HFF-Myc (cell line): ENCODE results near the gene COP1.

Source experiments
- DNase-seq: peaks from one replicate; pipeline ENCODE4 v3.0.0-alpha.2; 2011; ENCODE audit warnings: low read depth; ENCODE audit errors: extremely low read depth
- H3K4me3 ChIP-seq: replicated peaks from 2 replicates; pipeline ENCODE4 v1.5.1; 2011; ENCODE audit warnings: low read depth, mild to moderate bottlenecking, control low read depth, low read length
- CTCF ChIP-seq: IDR thresholded peaks from 2 replicates; pipeline ENCODE4 v1.5.1; 2012; ENCODE audit warnings: mild to moderate bottlenecking, low read depth, low read length, control low read depth; ENCODE audit errors: missing control alignments

The COP1 gene

DNA sequence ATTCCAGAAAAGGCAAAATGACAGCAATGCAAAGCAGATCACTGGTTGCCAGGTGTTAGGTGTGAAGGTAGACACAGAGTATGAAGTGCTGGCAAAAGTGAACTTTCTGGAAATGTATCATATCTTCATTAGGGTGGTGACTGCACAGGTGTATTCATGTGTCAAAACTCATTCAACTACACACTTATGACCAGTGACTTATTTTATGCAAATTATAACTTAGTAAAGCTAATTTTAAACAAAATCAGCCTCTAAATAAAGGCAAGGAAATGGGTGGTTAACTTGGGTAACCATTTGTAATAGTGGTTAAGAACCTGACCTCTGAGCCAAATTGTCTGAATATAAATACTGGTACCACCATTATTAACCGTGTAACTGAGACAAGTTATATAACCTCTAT lies 7.4 kb downstream of the COP1 start:
- TF ChIP-seq CTCF: no peak
- H3K4me3 ChIP-seq: no peak overlapping the region
- no peak for DNase-seq

DNA sequence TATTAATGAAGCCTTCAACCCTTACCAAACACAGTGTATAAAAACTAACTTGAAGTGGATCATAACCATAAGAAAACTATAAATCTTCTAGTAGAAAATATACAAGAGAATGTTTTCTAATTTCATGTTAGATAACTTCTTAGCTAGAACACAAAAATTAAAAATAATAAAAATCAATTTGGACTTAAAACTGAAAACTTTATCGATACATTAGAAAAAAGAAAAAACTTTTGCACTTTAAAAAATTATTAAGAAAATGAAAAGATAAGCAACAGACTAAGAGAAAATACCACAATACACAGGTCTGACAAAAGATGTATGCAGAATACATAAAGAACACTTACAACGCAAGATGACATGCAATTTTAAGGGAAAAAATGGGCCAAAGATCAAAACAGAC lies 8.7 kb downstream of the COP1 start:
- no peak overlapping the region for H3K4me3 ChIP-seq
- DNase-seq: no peak
- TF ChIP-seq CTCF: no peak

DNA sequence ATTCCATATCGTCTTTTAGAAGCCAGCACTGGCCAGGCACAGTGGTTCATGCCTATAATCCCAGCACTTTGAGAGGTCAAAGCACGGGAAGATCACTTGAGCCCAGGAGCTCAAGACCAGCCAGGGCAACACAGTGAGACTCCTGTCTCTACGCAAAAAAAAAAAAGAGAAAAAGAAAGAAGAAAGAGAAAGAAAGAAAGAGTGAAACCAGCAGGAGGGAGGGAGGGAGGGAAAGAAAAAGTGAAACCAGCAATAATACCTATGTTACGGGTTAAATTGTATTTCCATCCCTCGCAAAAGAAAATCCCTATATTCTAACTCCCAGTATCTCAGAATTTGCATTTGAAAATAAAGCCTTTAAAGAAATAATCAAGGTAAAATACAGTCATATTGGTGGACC lies 10.4 kb downstream of the COP1 start:
- no peak for TF ChIP-seq CTCF
- H3K4me3 ChIP-seq: no peak overlapping the region
- DNase-seq: no peak

GRCh38 chr1:176195547-176195946 lies 11.5 kb downstream of the COP1 start:
- no peak for DNase-seq
- no peak overlapping the region for H3K4me3 ChIP-seq
- no peak for TF ChIP-seq CTCF

GRCh38 chr1:176193663-176194062 lies 13.4 kb downstream of the COP1 start:
- no peak for DNase-seq
- H3K4me3 ChIP-seq: no peak overlapping the region
- no peak for TF ChIP-seq CTCF

DNA sequence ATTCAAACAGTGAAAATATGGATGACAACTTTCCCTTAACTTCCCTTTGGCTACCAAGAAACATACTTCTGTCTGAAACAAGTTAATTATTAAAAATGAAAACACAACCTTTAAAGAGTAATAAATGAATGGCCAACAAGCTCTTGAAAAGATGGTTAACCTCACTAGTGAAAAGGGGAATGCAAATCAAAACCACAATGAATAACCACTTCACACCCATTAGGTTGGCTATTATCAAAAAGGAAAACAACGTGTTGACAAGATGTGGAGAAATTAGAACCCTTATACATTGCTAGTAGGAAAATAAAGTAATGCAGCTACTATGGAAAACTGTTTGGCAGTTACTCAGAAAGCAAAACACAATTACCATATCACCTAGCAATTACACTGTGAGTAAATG lies 14.1 kb downstream of the COP1 start:
- no peak for DNase-seq
- TF ChIP-seq CTCF: no peak
- no peak overlapping the region for H3K4me3 ChIP-seq

GRCh38 chr1:176188604-176189003 lies 18.5 kb downstream of the COP1 start:
- DNase-seq: no peak
- no peak for TF ChIP-seq CTCF

More at GRCh38 chr1:176188604-176189003, 18.5 kb downstream of the COP1 start:
- H3K4me3 ChIP-seq: no peak overlapping the region
